Osteoblast (primary cell): Measurements from ENCODE around the gene FMNL1. TPM values are rescaled to one million over a fixed set of nuclear protein-coding genes. Genes with fewer than 3 reads are reported as not detected.
A peak's percentile ranks its signal among the peaks of the same experiment; 100 is the strongest.

Experiments
- DNase-seq: peaks from one replicate; pipeline ENCODE4 v3.0.0; 2011; ENCODE audit warnings: low spot score, mixed read lengths; ENCODE audit not compliant: insufficient read length; ENCODE audit errors: missing footprints
- H2AFZ ChIP-seq: 2 replicates; pipeline ENCODE4 v1.6.0; 2011; ENCODE audit warnings: mild to moderate bottlenecking, low read length
- H3K27ac ChIP-seq: 2 replicates; pipeline ENCODE4 v1.5.1; 2011; ENCODE audit warnings: mild to moderate bottlenecking, low read depth, low read length, moderate library complexity
- H3K27me3 ChIP-seq: 2 replicates; pipeline ENCODE4 v1.6.0; 2012; ENCODE audit warnings: mild to moderate bottlenecking, control low read depth, inconsistent platforms, low read length, moderate library complexity; ENCODE audit not compliant: insufficient read depth
- H3K36me3 ChIP-seq: 2 replicates; pipeline ENCODE4 v1.5.1; 2011; ENCODE audit warnings: mild to moderate bottlenecking, low read length, control low read depth, moderate library complexity; ENCODE audit not compliant: insufficient read depth
- H3K4me1 ChIP-seq: 2 replicates; pipeline ENCODE4 v1.5.1; 2011; ENCODE audit warnings: mild to moderate bottlenecking, low read length, control low read depth, moderate library complexity; ENCODE audit not compliant: insufficient read depth
- H3K4me2 ChIP-seq: 2 replicates; pipeline ENCODE4 v1.6.0; 2011; ENCODE audit warnings: mild to moderate bottlenecking, low read length; ENCODE audit not compliant: insufficient read depth
- H3K4me3 ChIP-seq: fragments of 200-600 bp; sonication (generic); 3 replicates; pipeline ENCODE4 v1.5.1; 2012; ENCODE audit warnings: mild to moderate bottlenecking, low read length, inconsistent platforms; ENCODE audit not compliant: insufficient read depth
- H3K79me2 ChIP-seq: 2 replicates; pipeline ENCODE4 v1.6.0; 2012; ENCODE audit warnings: mild to moderate bottlenecking, low read length, control low read depth, inconsistent platforms; ENCODE audit not compliant: insufficient read depth
- H3K9me3 ChIP-seq: 2 replicates; pipeline ENCODE4 v1.5.1; 2011; ENCODE audit warnings: low read depth, low read length, control low read depth
- H4K20me1 ChIP-seq: 2 replicates; pipeline ENCODE4 v1.6.0; 2012; ENCODE audit warnings: mild to moderate bottlenecking, low read length, control low read depth; ENCODE audit not compliant: insufficient read depth
- total RNA-seq: library from RNA; depleted of rRNA; stranded (reverse); fragments of >200 nt; gene quantifications from 2 replicates; pipeline ENCODE4 v1.2.3, GENCODE V29; 2012
- TF ChIP-seq, protein P1 (sequence below): IDR thresholded peaks from 2 replicates; pipeline ENCODE4 v1.5.1; 2011; ENCODE audit warnings: mild to moderate bottlenecking, low read depth, low read length, moderate library complexity; ENCODE audit errors: extremely low read depth

Gene FMNL1
- total RNA-seq, 1 donor = 3.6 TPM

DNA sequence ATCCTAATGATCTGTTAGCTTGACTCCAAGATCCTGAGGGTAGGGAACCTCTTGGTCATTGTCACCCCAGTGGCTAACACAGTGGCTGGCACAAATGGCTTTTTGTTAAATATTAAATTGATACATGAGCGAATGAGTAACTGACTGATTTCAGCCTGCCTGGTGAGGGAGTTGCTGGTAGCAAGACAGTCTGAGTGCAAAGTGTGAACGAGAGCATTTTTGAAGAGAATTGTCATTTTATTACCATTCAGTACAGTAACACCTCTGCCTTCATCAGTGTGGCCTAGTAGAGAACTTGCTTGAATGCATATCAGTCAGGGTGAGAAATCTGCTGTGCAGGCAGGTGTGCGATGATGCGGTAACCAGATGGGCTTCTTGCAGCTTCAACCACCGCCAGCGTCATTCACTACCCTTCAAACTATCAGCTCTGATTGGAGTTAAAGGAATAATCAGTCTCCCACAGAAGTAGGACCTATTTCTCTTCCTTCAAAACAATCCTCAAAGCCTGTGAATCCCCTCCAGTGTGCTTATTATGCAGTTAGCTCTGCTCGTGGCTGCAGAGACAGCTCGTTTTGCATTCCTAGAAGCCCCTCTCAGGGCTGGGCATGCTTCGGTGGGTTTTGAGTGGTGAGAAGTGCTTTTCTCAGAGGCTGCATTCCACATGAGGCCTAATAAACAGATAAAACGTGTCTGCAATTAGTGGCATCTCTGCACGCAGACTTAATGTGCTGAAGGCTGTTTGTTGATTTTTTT, 31.0 kb upstream of the FMNL1 start:
- Histone ChIP-seq H4K20me1 (no peaks in the 10 kb centered on the region), H3K9me3 (no peaks in the 10 kb centered on the region), H2AFZ (no peak overlapping the region), H3K79me2 (no peaks in the 10 kb centered on the region), H3K4me3 (no peak overlapping the region), H3K4me2 (no peak overlapping the region), H3K36me3 (no peaks in the 10 kb centered on the region), H3K27me3 (no peaks in the 10 kb centered on the region), H3K27ac (no peak overlapping the region), H3K4me1 (no peaks in the 10 kb centered on the region)
- DNase-seq = no peak
- TF ChIP-seq, protein P1, sequence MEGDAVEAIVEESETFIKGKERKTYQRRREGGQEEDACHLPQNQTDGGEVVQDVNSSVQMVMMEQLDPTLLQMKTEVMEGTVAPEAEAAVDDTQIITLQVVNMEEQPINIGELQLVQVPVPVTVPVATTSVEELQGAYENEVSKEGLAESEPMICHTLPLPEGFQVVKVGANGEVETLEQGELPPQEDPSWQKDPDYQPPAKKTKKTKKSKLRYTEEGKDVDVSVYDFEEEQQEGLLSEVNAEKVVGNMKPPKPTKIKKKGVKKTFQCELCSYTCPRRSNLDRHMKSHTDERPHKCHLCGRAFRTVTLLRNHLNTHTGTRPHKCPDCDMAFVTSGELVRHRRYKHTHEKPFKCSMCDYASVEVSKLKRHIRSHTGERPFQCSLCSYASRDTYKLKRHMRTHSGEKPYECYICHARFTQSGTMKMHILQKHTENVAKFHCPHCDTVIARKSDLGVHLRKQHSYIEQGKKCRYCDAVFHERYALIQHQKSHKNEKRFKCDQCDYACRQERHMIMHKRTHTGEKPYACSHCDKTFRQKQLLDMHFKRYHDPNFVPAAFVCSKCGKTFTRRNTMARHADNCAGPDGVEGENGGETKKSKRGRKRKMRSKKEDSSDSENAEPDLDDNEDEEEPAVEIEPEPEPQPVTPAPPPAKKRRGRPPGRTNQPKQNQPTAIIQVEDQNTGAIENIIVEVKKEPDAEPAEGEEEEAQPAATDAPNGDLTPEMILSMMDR = no peak

DNA sequence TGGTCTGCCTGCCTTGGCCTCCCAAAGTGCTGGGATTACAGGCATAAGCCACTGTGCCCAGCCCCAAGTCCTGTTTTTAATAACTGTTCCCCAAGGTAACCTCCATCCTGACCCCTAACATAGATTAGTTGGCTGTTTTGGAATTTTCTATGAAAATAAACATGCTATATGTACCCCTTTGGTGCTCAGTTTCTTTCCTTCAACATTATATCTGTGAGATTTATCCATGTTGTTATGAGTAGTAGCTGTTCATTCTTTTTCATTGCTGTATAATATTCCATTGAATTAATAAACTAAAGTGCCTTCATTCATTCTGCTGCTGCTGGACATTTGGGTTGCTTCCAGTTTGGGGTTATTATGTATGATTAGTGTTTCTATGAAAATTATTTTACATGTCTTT, 26.3 kb upstream of the FMNL1 start:
- Histone ChIP-seq H3K27ac (no peak overlapping the region), H3K4me1 (peaks cover 15% of the 10 kb centered on the region), H3K27me3 (no peaks in the 10 kb centered on the region), H4K20me1 (no peaks in the 10 kb centered on the region), H3K4me2 (no peak overlapping the region), H2AFZ (no peak overlapping the region), H3K36me3 (no peaks in the 10 kb centered on the region), H3K79me2 (no peaks in the 10 kb centered on the region), H3K9me3 (no peaks in the 10 kb centered on the region), H3K4me3 (no peak overlapping the region)
- no peak for DNase-seq
- TF ChIP-seq, protein P1 = no peak

DNA sequence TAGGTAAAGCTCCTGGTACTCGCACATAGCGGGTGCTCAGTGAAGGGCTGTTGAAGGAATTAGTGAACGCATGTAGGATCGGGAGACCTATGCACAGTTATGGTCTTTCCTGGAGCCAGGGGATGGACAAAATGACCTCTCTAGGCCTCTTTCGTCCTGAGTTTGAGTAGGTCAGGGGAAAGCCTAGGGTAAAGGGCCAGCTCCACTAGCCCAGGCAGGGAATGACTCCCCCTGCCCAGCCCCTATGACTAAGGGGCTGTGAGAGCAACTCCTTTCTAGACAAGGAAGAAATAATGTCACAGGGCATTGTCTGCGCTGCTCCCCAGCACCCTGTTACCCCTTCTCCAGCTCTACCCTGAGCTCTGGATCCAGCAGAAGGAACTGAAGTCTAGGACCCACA, 24.6 kb upstream of the FMNL1 start:
- Histone ChIP-seq H3K36me3 (no peaks in the 10 kb centered on the region), H3K27ac (no peak overlapping the region), H2AFZ (peak overlapping the region; percentile 94), H3K79me2 (no peaks in the 10 kb centered on the region), H3K9me3 (no peaks in the 10 kb centered on the region), H4K20me1 (no peaks in the 10 kb centered on the region), H3K4me1 (peaks cover 20% of the 10 kb centered on the region), H3K27me3 (no peaks in the 10 kb centered on the region), H3K4me2 (no peak overlapping the region), H3K4me3 (no peak overlapping the region)
- DNase-seq = no peak
- TF ChIP-seq, protein P1 = no peak

DNA sequence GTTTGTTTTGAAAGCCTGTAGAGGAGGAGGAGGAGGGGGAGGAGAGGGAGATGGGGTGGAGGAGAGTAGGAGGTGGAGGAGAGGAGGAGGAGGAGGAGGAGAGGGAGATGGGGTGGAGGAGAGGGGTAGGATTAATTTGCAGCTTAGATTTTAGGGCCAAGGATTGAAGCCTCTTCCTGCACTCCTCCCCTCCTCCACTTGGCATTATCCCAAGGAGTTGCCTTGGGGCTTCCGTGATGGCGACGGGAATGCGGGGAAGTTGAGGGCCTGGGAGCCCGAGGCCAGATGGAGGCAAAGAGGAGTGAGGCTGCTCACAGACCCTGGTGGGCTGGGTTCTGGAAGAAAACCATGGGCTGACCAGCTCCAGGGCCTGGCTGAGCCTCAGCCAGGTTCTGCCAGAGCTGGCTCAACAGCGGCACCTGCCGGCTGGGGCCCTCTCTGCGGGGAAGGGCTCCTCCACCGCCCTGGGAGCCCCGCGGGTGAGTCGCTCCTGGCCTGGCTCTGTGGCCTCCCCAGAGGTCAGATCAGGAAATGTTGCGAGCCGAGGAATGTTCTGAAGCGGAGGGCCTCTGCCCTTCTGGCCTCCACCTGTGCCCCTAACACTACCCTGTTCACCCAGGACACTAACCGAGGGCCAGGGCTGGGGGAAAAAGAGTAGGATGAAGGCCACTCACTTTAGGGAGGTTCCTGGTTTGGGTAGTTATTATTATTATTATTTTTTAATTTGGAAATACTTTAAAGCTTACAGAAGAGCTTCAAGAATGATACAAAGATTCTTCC, 23.9 kb upstream of the FMNL1 start:
- peak; percentile 93 for DNase-seq
- Histone ChIP-seq H2AFZ (peak overlapping the region; percentile 94), H4K20me1 (no peaks in the 10 kb centered on the region), H3K27me3 (no peaks in the 10 kb centered on the region), H3K9me3 (no peaks in the 10 kb centered on the region), H3K4me2 (peak overlapping the region; percentile 61), H3K79me2 (no peaks in the 10 kb centered on the region), H3K4me1 (peaks cover 20% of the 10 kb centered on the region), H3K4me3 (peak overlapping the region; percentile 46), H3K27ac (no peak overlapping the region), H3K36me3 (no peaks in the 10 kb centered on the region)
- TF ChIP-seq, protein P1 = peak; percentile 98
